Neural progenitor cell (in vitro differentiated cells): Measurements from ENCODE around the gene LILRA5. TPM values are rescaled to one million over a fixed set of nuclear protein-coding genes. Genes with fewer than 3 reads are reported as not detected.
"Not testable (repeated sequence)": the region's sequence is repeated elsewhere in the genome, so short reads cannot be mapped to it uniquely, and the experiment has no call there.

Source experiments
- DNase-seq: peaks from one replicate; pipeline ENCODE4 v3.0.0-alpha.2; 2016; ENCODE audit warnings: low spot score
- H2AFZ ChIP-seq: fragments of 200-600 bp; sonication (generic); replicated peaks from 2 replicates; pipeline ENCODE4 v1.6.1; 2016; ENCODE audit warnings: antibody characterized with exemption
- H3F3A ChIP-seq: fragments of 200-600 bp; sonication (generic); 2 replicates; pipeline ENCODE4 v1.6.1; 2016; ENCODE audit warnings: antibody characterized with exemption, low read depth
- H3K27ac ChIP-seq: fragments of 200-600 bp; sonication (generic); 2 replicates; pipeline ENCODE4 v1.5.1; 2016; ENCODE audit warnings: mild to moderate bottlenecking
- H3K27me3 ChIP-seq: fragments of 200-600 bp; sonication (generic); 2 replicates; pipeline ENCODE4 v1.6.1; 2016; ENCODE audit warnings: mild to moderate bottlenecking, moderate library complexity
- H3K36me3 ChIP-seq: fragments of 200-600 bp; sonication (generic); 2 replicates; pipeline ENCODE4 v1.5.1; 2016
- H3K4me1 ChIP-seq: fragments of 200-600 bp; sonication (generic); 2 replicates; pipeline ENCODE4 v1.6.1; 2016; ENCODE audit warnings: mixed run types
- H3K4me2 ChIP-seq: fragments of 200-600 bp; sonication (generic); 2 replicates; pipeline ENCODE4 v1.6.1; 2016
- H3K4me3 ChIP-seq: fragments of 200-600 bp; sonication (generic); 2 replicates; pipeline ENCODE4 v1.5.1; 2016
- H3K79me2 ChIP-seq: fragments of 200-600 bp; sonication (generic); 2 replicates; pipeline ENCODE4 v1.6.1; 2016; ENCODE audit warnings: low read depth
- H3K9ac ChIP-seq: fragments of 200-600 bp; sonication (generic); 2 replicates; pipeline ENCODE4 v1.6.1; 2016
- H3K9me3 ChIP-seq: fragments of 200-600 bp; sonication (generic); 2 replicates; pipeline ENCODE4 v1.5.1; 2016; ENCODE audit warnings: low read depth
- H4K20me1 ChIP-seq: fragments of 200-600 bp; sonication (generic); 2 replicates; pipeline ENCODE4 v1.6.1; 2016; ENCODE audit warnings: low read depth
- H3K27ac Mint-ChIP-seq: 3 replicates; pipeline ENCODE4 v1.8.0; 2021; ENCODE audit warnings: mixed read lengths
- H3K27me3 Mint-ChIP-seq: 2 replicates; pipeline ENCODE4 v1.8.0; 2022; ENCODE audit warnings: low read depth, mild to moderate bottlenecking, inconsistent platforms, moderate library complexity, mixed read lengths; ENCODE audit not compliant: insufficient read depth
- H3K36me3 Mint-ChIP-seq: 3 replicates; pipeline ENCODE4 v1.8.0; 2021; ENCODE audit warnings: mixed read lengths
- H3K4me1 Mint-ChIP-seq: 3 replicates; pipeline ENCODE4 v1.8.0; 2021; ENCODE audit warnings: mixed read lengths
- H3K4me3 Mint-ChIP-seq: 3 replicates; pipeline ENCODE4 v1.8.0; 2021; ENCODE audit warnings: mild to moderate bottlenecking, moderate library complexity, mixed read lengths
- H3K9me3 Mint-ChIP-seq: 3 replicates; pipeline ENCODE4 v1.8.0; 2020; ENCODE audit warnings: mixed read lengths
- CTCF ChIP-seq: fragments of 200-600 bp; sonication (generic); IDR thresholded peaks from 2 replicates; pipeline ENCODE4 v1.5.1; 2017; ENCODE audit warnings: antibody characterized with exemption, mild to moderate bottlenecking
- EZH2 ChIP-seq: fragments of 200-600 bp; sonication (generic); IDR thresholded peaks from 2 replicates; pipeline ENCODE4 v1.6.1; 2017; ENCODE audit warnings: antibody characterized with exemption, mild to moderate bottlenecking, moderate library complexity
- EZH2phosphoT487 ChIP-seq: fragments of 200-600 bp; sonication (generic); IDR thresholded peaks from 2 replicates; pipeline ENCODE4 v1.6.1; 2017; ENCODE audit warnings: antibody characterized with exemption
- total RNA-seq: library from RNA; depleted of rRNA; stranded (reverse); fragments of >200 nt; gene quantifications from 2 replicates; pipeline ENCODE4 v1.2.3, GENCODE V29; 2015; ENCODE audit warnings: low replicate concordance

Gene LILRA5
- total RNA-seq, 1 donor from 2014 or later: not detected

- Histone ChIP-seq H2AFZ (no peak overlapping the region), H3K4me2 (no peak overlapping the region), H3K79me2 (no peaks in the 10 kb centered on the region), H3K9ac (no peak overlapping the region), H3K27ac (no peak overlapping the region), H3K4me3 (no peak overlapping the region), H3K36me3 (no peaks in the 10 kb centered on the region), H3K27me3 (no peaks in the 10 kb centered on the region), H3K9me3 (no peaks in the 10 kb centered on the region), H4K20me1 (no peaks in the 10 kb centered on the region), H3F3A (no peaks in the 10 kb centered on the region), H3K4me1 (no peaks in the 10 kb centered on the region)
- Mint-ChIP-seq H3K4me1 (peaks cover 3% of the 10 kb centered on the region), H3K4me3 (no peak overlapping the region), H3K36me3 (no peaks in the 10 kb centered on the region), H3K27ac (no peak overlapping the region), H3K9me3 (no peaks in the 10 kb centered on the region), H3K27me3 (peaks cover 13% of the 10 kb centered on the region)
- no peak for TF ChIP-seq EZH2
- no peak for TF ChIP-seq CTCF
- TF ChIP-seq EZH2phosphoT487: no peak
- no peak for DNase-seq
Observed at GRCh38 chr19:54332149-54332548, 19.2 kb upstream of the LILRA5 start.

GRCh38 chr19:54331626-54332025 is 18.7 kb upstream of the LILRA5 start:
- H3K9ac ChIP-seq: no peak overlapping the region
- no peaks in the 10 kb centered on the region for H3K9me3 Mint-ChIP-seq
- no peaks in the 10 kb centered on the region for H3K27me3 ChIP-seq
- H3K79me2 ChIP-seq: no peaks in the 10 kb centered on the region
- TF ChIP-seq CTCF (no peak), EZH2phosphoT487 (no peak), EZH2 (no peak)
- H3K4me3 ChIP-seq: no peak overlapping the region
- no peak overlapping the region for H3K4me2 ChIP-seq
- H2AFZ ChIP-seq: no peak overlapping the region
- H3K4me1 ChIP-seq: no peaks in the 10 kb centered on the region
- H3K36me3 ChIP-seq: no peaks in the 10 kb centered on the region
- H3K27me3 Mint-ChIP-seq: peaks cover 13% of the 10 kb centered on the region
- no peaks in the 10 kb centered on the region for H3K36me3 Mint-ChIP-seq
- H3K4me1 Mint-ChIP-seq: peaks cover 3% of the 10 kb centered on the region
- H3K27ac ChIP-seq: no peak overlapping the region
- H3F3A ChIP-seq: no peaks in the 10 kb centered on the region
- no peak for DNase-seq
- no peaks in the 10 kb centered on the region for H4K20me1 ChIP-seq
- no peak overlapping the region for H3K4me3 Mint-ChIP-seq
- no peak overlapping the region for H3K27ac Mint-ChIP-seq
- H3K9me3 ChIP-seq: no peaks in the 10 kb centered on the region

- no peak for TF ChIP-seq CTCF
- no peak for TF ChIP-seq EZH2phosphoT487
- TF ChIP-seq EZH2: no peak
- no peaks in the 10 kb centered on the region for H3K9me3 Mint-ChIP-seq
- H3K27me3 ChIP-seq: no peaks in the 10 kb centered on the region
Observed at GRCh38 chr19:54329476-54330165, 16.7 kb upstream of the LILRA5 start.

GRCh38 chr19:54328781-54329180 is 15.8 kb upstream of the LILRA5 start:
- H3K9me3 Mint-ChIP-seq, H3K9ac ChIP-seq, H3K4me3 Mint-ChIP-seq, DNase-seq, H3K4me2 ChIP-seq, H3K27me3 ChIP-seq, H3K9me3 ChIP-seq, H3K79me2 ChIP-seq, H3K36me3 Mint-ChIP-seq, H3K27ac Mint-ChIP-seq, H3K36me3 ChIP-seq, H3K4me1 ChIP-seq, H3K4me3 ChIP-seq, H2AFZ ChIP-seq, H4K20me1 ChIP-seq, H3F3A ChIP-seq, H3K27ac ChIP-seq, H3K4me1 Mint-ChIP-seq: not testable (repeated sequence)
- peaks cover 11% of the 10 kb centered on the region for H3K27me3 Mint-ChIP-seq

More at GRCh38 chr19:54329476-54330165, 16.7 kb upstream of the LILRA5 start:
- Histone ChIP-seq H3K9me3 (no peaks in the 10 kb centered on the region), H3K4me2 (no peak overlapping the region), H4K20me1 (no peaks in the 10 kb centered on the region), H3K79me2 (no peaks in the 10 kb centered on the region), H3K9ac (no peak overlapping the region), H3K36me3 (no peaks in the 10 kb centered on the region), H3K27ac (no peak overlapping the region), H3K4me3 (no peak overlapping the region), H3F3A (no peaks in the 10 kb centered on the region), H3K4me1 (no peaks in the 10 kb centered on the region), H2AFZ (no peak overlapping the region)
- DNase-seq: no peak
- Mint-ChIP-seq H3K4me3 (no peak overlapping the region), H3K4me1 (no peaks in the 10 kb centered on the region), H3K27ac (no peak overlapping the region), H3K27me3 (peaks cover 13% of the 10 kb centered on the region), H3K36me3 (no peaks in the 10 kb centered on the region)
